ENCODE measurements around the gene PLXND1.

DNA sequence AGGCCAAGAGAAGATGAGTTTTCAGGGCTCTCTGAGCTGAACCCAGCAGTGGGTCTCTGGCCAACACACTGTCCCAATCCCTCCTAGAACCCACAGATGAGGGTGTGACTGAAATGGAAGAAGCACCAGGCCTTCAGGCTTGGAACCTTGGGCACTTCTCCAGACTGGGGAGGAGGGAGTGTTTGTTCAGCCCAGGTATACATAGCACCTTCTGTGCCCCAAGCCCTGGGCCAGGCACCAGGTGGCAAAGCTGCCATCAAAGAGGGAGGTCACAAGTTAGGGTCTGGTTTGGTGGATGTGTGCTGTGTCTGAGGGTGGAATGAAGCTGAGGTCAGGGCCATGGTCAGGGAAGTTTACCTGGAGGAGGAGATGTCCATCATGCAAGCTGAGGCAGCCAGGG is 93.9 kb downstream of the PLXND1 start:
- TF ChIP-seq, protein P1, sequence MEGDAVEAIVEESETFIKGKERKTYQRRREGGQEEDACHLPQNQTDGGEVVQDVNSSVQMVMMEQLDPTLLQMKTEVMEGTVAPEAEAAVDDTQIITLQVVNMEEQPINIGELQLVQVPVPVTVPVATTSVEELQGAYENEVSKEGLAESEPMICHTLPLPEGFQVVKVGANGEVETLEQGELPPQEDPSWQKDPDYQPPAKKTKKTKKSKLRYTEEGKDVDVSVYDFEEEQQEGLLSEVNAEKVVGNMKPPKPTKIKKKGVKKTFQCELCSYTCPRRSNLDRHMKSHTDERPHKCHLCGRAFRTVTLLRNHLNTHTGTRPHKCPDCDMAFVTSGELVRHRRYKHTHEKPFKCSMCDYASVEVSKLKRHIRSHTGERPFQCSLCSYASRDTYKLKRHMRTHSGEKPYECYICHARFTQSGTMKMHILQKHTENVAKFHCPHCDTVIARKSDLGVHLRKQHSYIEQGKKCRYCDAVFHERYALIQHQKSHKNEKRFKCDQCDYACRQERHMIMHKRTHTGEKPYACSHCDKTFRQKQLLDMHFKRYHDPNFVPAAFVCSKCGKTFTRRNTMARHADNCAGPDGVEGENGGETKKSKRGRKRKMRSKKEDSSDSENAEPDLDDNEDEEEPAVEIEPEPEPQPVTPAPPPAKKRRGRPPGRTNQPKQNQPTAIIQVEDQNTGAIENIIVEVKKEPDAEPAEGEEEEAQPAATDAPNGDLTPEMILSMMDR (IDR thresholded peaks at IDR 0.05; ENCODE audit: insufficient read depth, low read length), result no peak
- TF ChIP-seq POLR2AphosphoS5 (IDR thresholded peaks at IDR 0.05; ENCODE audit: low read depth) (no peak), REST (IDR thresholded peaks at IDR 0.05; ENCODE audit: insufficient replicate concordance, low read depth) (no peak), SPI1 (IDR thresholded peaks at IDR 0.05; ENCODE audit: borderline replicate concordance, low read depth) (no peak)
